Heart left ventricle (tissue), 16 donors: ENCODE results near the gene UGT1A10. TPM values are rescaled to one million over a fixed set of nuclear protein-coding genes. Genes with fewer than 3 reads are reported as not detected.

Source experiments
- ATAC-seq, 4 donors: fragments of 200-7000 bp; cut with Tn5 transposase; one replicate each; pipeline ENCODE4 v1.9.1; 2020 to 2022; ENCODE audit warnings: moderate library complexity in 4 of 4, mild to moderate bottlenecking in 3 of 4, moderate number of reproducible peaks in 1 of 4
- DNase-seq, 5 donors: peaks; one replicate each; pipeline ENCODE4 v3.0.0-alpha.2; 2020
- H3K27ac ChIP-seq, 12 donors: fragments of 200-600 bp; sonication (generic) in 4 of 12; one replicate each; pipeline versions ENCODE4 v1.5.0 to v1.8.0; 2016 to 2022; ENCODE audit warnings: mild to moderate bottlenecking in 2 of 12
- H3K27me3 ChIP-seq, 9 donors: fragments of 200-600 bp; sonication (generic) in 2 of 9; one replicate each; pipeline versions ENCODE4 v1.5.1 to v1.8.0; 2016 to 2022; ENCODE audit warnings: mild to moderate bottlenecking in 3 of 9
- H3K36me3 ChIP-seq, 9 donors: fragments of 200-600 bp; sonication (generic) in 2 of 9; one replicate each; pipeline versions ENCODE4 v1.5.0 to v1.8.0; 2018 to 2022; ENCODE audit warnings: mild to moderate bottlenecking in 2 of 9
- H3K4me1 ChIP-seq, 12 donors: fragments of 200-600 bp; sonication (generic) in 4 of 12; one replicate each; pipeline versions ENCODE4 v1.5.0 to v1.8.0; 2016 to 2022; ENCODE audit warnings: mild to moderate bottlenecking in 3 of 12
- H3K4me3 ChIP-seq, 12 donors: fragments of 200-600 bp; sonication (generic) in 4 of 12; one replicate each; pipeline versions ENCODE4 v1.5.0 to v1.8.0; 2017 to 2022; ENCODE audit warnings: mild to moderate bottlenecking in 9 of 12, moderate library complexity in 4 of 12
- H3K9me3 ChIP-seq, 12 donors: fragments of 200-600 bp; sonication (generic) in 4 of 12; one replicate each; pipeline versions ENCODE4 v1.5.0 to v1.8.0; 2016 to 2022; ENCODE audit warnings: mild to moderate bottlenecking in 1 of 12
- CTCF ChIP-seq, 12 donors: fragments of 200-600 bp; sonication (generic) in 4 of 12; IDR thresholded peaks; one replicate each; pipeline versions ENCODE4 v1.5.0 to v1.8.0; 2018 to 2022; ENCODE audit warnings: antibody characterized with exemption in 12 of 12, mild to moderate bottlenecking in 5 of 12
- POLR2A ChIP-seq, 2 donors: fragments of 450-650 bp; IDR thresholded peaks; one replicate each; pipeline ENCODE4 v1.6.1; 2017; ENCODE audit warnings: antibody characterized with exemption in 2 of 2, mild to moderate bottlenecking in 2 of 2, moderate library complexity in 2 of 2
- WGBS, 4 donors: extraction: QIAGEN DNeasy Blood & Tissue Kit in 2 of 4; methylation state at CpG; one replicate each; pipeline versions ENCODE4 v1.1.5 to v1.1.7; 2013 to 2018; 5-methylcytosine and 5-hydroxymethylcytosine counted together
- intact Hi-C, 10 donors: fragments of 100-400 bp; cut with DNase I; formaldehyde crosslinking; loops; one replicate each; pipeline versions ENCODE4 v1.11.1 to v1.14.2; 2022
- polyA plus RNA-seq, 2 donors: library from polyadenylated mRNA; stranded (reverse); fragments of 200-250 nt; gene quantifications; one replicate each; pipeline ENCODE4 v1.2.3, GENCODE V29; 2013
- total RNA-seq, 9 donors: library from RNA; depleted of rRNA in 2 of 9; stranded (reverse); fragments of >200 nt in 2 of 9; fragmentation: NEBNext Ultra II Directional in 3 of 9; extraction: Animal tissue kit (Norgen Biotek cat#: 25700) in 3 of 9; gene quantifications; one replicate each; pipeline versions ENCODE4 v1.1.0 to v1.2.4, GENCODE V29; 2016 to 2023
- donor health status: ischemic (EF 13 %, LVEDD 7.1; RV severe dilation, severe dysfunction).
- donor health status: healthy with polysubstance abuse.
- donor health status: DM: no; HTN: yes; CAD: no.
- donor health status: DM: no; HTN: no; CAD: no.
- donor health status: ischemic (EF 25% LVEDD 6.9; RV normal size, moderate dysfunction).
- donor health status: ischemic (EF 25% LVEDD 5.7; RV mildly dilated, moderate dysfunction).
- donor health status: healthy.
- donor health status: DM: yes; HTN: yes; CAD: no.
- donor health status: ischemic (EF 35%, LVEDD 5.7; RV mildly dilated, moderate dysfunction).
- donor health status: nonischemic (EF 11% LVEDD 7.7; RV severe dilation, severe dysfunction).
- donor health status: DM: yes; HTN: yes; CAD: no.
- donor health status: PGD.
- donor health status: ischemic (EF 29% LVEDD 5.4; RV normal size, mild dysfunction).
- donor health status: nonischemic (EF 23%, LVEDD 6.1; RV moderate dilation, normal function).

UGT1A10 gene
- total and polyA plus RNA-seq, 11 donors: not detected

DNA sequence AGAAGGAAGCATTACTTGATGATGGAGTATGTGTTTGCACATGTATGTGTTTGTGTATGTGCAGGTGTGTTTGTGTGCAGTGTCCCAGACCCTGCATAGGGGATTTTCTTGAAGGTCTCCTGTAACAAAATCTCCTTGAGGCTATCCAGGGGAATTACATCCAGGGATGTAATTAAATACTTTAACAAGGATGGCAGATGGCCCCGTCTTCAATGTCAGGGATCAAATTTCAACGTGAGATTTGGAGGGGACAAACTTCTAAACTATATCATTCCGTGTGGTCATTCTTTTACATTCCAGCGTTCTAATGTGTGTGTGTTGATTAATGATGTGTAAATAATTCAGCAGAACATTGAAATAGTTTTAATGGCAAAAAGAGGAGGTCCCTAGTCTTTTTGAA, 38.7 kb downstream of the UGT1A10 start:
- no peak for DNase-seq
- intact Hi-C loops: no loop called here

GRCh38 chr2:233676046-233676445, 39.8 kb downstream of the UGT1A10 start:
- Histone ChIP-seq H3K27me3 (peaks cover 0 to 21% (median 0%) of the 10 kb centered on the region in 9 donors), H3K36me3 (no peaks in the 10 kb centered on the region), H3K4me1 (no peaks in the 10 kb centered on the region), H3K27ac (no peak overlapping the region), H3K9me3 (no peaks in the 10 kb centered on the region), H3K4me3 (no peak overlapping the region)
- 80 to 90% (median 85%) methylated on average over 2 of the region's 2 CpGs for WGBS, 4 donors
- ATAC-seq: no peak
- DNase-seq: no peak
- TF ChIP-seq CTCF (IDR thresholded peaks at IDR 0.05) (no peak), POLR2A (IDR thresholded peaks at IDR 0.05) (no peak)
- intact Hi-C loops: no loop called here

More for the DNA sequence above, 38.7 kb downstream of the UGT1A10 start:
- Histone ChIP-seq H3K27me3 (peaks cover 0 to 21% (median 0%) of the 10 kb centered on the region in 9 donors), H3K36me3 (no peaks in the 10 kb centered on the region), H3K4me3 (no peak overlapping the region), H3K9me3 (no peaks in the 10 kb centered on the region), H3K27ac (no peak overlapping the region), H3K4me1 (no peaks in the 10 kb centered on the region)
- TF ChIP-seq POLR2A (IDR thresholded peaks at IDR 0.05) (no peak), CTCF (IDR thresholded peaks at IDR 0.05) (no peak)
- no peak for ATAC-seq
- WGBS, 4 donors: 31 to 43% (median 35%) methylated on average over 4 of the region's 4 CpGs

- intact Hi-C loops: no loop called here
- DNase-seq (no peak), ATAC-seq (no peak)
- Histone ChIP-seq H3K36me3 (no peaks in the 10 kb centered on the region), H3K9me3 (no peaks in the 10 kb centered on the region), H3K4me3 (no peak overlapping the region), H3K27ac (no peak overlapping the region), H3K4me1 (no peaks in the 10 kb centered on the region), H3K27me3 (peaks cover 0 to 21% (median 0%) of the 10 kb centered on the region in 9 donors)
- WGBS, 4 donors: 74 to 84% (median 78%) methylated on average over 4 of the region's 4 CpGs
- TF ChIP-seq POLR2A (IDR thresholded peaks at IDR 0.05) (no peak), CTCF (IDR thresholded peaks at IDR 0.05) (no peak)
These were observed 42.9 kb downstream of the UGT1A10 start for GRCh38 chr2:233679196-233679595.

DNA sequence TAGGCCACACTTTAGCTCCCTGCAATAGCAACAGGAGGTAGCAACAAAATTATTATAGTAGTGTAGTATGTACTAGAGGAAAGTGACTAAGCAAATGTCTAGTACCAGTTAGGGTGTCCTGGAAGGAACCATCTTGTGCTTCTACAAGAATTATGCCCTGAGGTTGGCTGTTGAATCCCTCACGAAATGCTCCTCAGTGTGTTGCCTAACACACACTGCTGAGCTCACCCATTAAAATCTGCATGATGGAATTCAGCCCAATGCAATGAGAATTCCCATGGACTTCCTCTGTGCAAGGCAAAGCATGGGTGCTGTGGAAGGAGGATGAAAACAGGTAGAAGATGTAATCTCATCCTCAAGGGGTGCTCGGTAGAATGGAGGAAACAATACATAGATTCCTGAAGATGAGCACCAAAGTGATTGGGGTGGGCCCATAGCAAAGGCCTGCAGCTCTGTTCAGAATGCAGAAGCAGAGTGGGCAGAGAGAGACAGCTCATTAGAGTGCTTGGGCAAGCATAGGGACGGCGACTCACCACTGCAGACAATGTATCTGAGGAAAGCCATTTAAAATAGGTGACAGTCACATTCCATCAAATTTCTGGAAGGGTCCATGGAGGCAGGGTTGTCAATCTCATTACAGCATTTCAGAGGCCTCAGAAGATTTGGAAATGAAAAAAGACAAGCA, 44.3 kb downstream of the UGT1A10 start:
- no peak for DNase-seq
- intact Hi-C loops: no loop called here

More for the DNA sequence above, 44.3 kb downstream of the UGT1A10 start:
- no peak for ATAC-seq
- no peaks in the 10 kb centered on the region for H3K36me3 ChIP-seq
- WGBS, 4 donors: 77 to 93% (median 78%) methylated on average over 4 of the region's 4 CpGs
- peaks cover 0 to 21% (median 0%) of the 10 kb centered on the region in 9 donors for H3K27me3 ChIP-seq
- no peak overlapping the region for H3K27ac ChIP-seq
- H3K4me1 ChIP-seq: no peaks in the 10 kb centered on the region
- no peak overlapping the region for H3K4me3 ChIP-seq
- H3K9me3 ChIP-seq: no peaks in the 10 kb centered on the region
- TF ChIP-seq CTCF (IDR thresholded peaks at IDR 0.05) (no peak), POLR2A (IDR thresholded peaks at IDR 0.05) (no peak)
